Esophagus muscularis mucosa (tissue), 4 donors: Measurements from ENCODE around the gene SCGB3A1.

Experiments used
- CTCF ChIP-seq, 3 experiments: fragments of 200-600 bp in 2 of 3; fragments of 450-650 bp in 1 of 3; sonication (generic) in 2 of 3; IDR thresholded peaks; one replicate each; pipeline ENCODE4 v1.5.1; 2017 to 2019; ENCODE audit warnings: antibody characterized with exemption in 3 of 3, mild to moderate bottlenecking in 2 of 3, moderate library complexity in 1 of 3
- EP300 ChIP-seq: sonication (generic); formaldehyde crosslinking; IDR thresholded peaks from one replicate; pipeline ENCODE4 v1.6.1; 2017; ENCODE audit warnings: antibody characterized with exemption
- POLR2A ChIP-seq: fragments of 450-650 bp; IDR thresholded peaks from one replicate; pipeline ENCODE4 v1.6.1; 2017; ENCODE audit warnings: antibody characterized with exemption, moderate library complexity, mild to moderate bottlenecking, low read depth
- POLR2AphosphoS5 ChIP-seq, 2 donors: sonication (generic); formaldehyde crosslinking; IDR thresholded peaks; one replicate each; pipeline ENCODE4 v1.6.1; 2017; ENCODE audit warnings: antibody characterized with exemption in 2 of 2

- TF ChIP-seq POLR2AphosphoS5 (IDR thresholded peaks at IDR 0.05): no peak
- TF ChIP-seq CTCF (IDR thresholded peaks at IDR 0.05): no peak
- no peak for TF ChIP-seq POLR2A
- no peak for TF ChIP-seq EP300
Observed at GRCh38 chr5:180557217-180557809, 34.0 kb downstream of the SCGB3A1 start.
